Activated gamma-delta T cell treated with Interleukin-2 at 50 U/mL for 16 hours (primary cell): Measurements from ENCODE around the gene KIAA0040.
"Not testable (repeated sequence)": the region's sequence is repeated elsewhere in the genome, so short reads cannot be mapped to it uniquely, and the experiment has no call there.

Source experiments
- DNase-seq: peaks from one replicate; pipeline ENCODE4 v3.0.0-alpha.2; 2020

Gene KIAA0040

DNA sequence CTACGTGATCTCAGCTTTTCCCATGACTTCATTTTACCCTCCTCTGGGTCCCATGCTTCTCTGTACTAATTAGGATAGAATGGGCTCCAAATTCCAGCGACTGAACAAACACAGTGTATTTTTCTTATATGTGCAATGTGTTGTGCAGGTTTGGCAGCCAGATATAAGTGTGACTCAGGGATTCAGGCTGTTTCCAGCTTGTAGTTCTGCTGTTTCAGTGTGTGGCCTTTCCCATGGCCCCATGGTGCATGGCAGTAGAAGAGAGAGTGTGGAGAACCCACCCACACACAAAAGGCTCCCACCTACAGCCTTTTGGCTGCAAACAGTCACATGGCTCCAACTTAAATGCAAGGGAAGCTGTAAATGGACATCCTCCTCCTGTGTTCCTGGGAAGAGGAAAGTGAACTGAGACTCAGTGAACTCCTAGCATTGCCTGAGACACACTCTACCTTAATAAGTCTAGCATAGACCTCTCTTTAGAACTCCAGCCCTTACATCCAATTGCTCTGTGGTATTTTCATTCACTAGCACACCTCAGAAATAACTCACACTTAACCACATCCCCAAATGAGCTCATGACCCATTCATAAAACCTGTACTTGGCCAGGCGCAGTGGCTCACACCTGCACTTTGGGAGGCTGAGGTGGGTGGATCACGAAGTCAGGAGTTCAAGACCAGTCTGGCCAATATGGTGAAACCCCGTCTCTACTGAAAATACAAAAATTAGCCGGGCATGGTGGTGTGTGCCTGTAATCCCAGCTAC is 58.7 kb downstream of the KIAA0040 start:
- no peak for DNase-seq

GRCh38 chr1:175132436-175132835 is 60.1 kb downstream of the KIAA0040 start:
- no peak for DNase-seq

DNA sequence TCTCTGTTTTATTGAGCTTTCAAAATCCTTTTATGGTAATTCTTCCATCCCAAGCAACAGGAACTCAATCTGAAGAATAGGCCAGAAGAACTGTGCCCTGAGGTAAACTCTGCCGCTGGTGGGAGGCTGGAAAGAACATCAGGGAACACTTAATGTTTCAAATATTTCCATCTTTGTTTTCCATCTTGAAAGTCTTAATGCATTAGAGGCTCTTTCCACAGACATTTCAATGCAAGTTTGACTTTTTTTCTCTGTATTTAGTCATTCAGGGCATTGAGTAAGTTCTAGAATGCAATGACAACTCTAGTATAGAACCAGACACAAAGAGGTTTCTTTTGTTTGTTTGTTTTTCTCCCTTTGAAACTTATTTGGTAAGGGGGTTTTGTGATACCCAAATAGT is 61.5 kb downstream of the KIAA0040 start:
- no peak for DNase-seq

GRCh38 chr1:175130649-175131045 is 61.9 kb downstream of the KIAA0040 start:
- DNase-seq = no peak

DNA sequence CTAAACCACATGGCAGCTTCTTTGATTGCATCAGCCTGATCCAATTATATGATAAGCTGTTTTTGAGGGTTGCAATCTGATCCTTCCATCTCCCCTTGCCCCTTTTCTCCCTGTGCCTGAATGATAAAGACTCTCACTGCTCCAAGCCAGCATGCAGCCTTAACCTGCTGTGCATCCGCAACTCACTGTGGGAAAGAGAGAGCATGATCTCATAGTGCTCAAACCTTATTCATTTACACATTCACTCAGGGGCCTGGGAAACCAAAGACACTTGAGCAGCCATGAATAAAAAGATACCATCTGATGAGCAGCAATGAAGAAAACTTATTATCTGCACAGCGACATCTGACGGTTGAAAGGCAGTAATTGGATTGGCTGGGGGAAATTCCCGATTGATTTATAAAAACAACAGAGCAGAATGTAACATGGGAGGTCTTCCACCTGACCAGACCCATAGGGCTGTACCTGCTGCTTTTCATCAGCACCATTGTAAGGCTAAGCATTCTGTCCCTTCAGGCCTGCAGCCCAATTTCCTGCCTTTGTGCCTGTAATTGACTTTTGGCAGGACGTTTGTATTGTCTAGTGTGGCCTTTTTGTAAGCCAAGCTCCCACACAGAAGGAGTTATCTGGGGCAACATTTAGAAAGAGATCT is 62.5 kb downstream of the KIAA0040 start:
- no peak for DNase-seq

GRCh38 chr1:175129644-175129996 is 63.0 kb downstream of the KIAA0040 start:
- no peak for DNase-seq

GRCh38 chr1:175129182-175129581 is 63.4 kb downstream of the KIAA0040 start:
- no peak for DNase-seq

DNA sequence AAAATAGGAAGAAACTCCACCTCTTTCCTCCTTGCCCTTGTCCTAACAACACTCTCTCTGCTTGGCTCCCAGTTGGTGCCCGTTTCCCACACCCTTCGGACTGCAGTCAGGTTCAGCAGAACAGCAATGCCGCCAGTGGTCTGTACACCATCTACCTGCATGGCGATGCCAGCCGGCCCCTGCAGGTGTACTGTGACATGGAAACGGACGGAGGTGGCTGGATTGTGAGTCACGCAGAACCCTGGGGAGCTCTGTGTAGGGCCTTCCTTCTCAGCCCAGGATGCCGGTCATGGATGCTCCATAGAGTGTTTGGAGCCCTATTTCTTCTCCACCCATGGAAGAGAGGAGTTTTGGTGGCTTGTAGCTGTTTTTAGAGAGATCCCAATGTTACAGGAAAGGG is 64.1 kb downstream of the KIAA0040 start:
- no peak for DNase-seq

- DNase-seq = no peak
These were observed 65.0 kb downstream of the KIAA0040 start for GRCh38 chr1:175127565-175127964.

DNA sequence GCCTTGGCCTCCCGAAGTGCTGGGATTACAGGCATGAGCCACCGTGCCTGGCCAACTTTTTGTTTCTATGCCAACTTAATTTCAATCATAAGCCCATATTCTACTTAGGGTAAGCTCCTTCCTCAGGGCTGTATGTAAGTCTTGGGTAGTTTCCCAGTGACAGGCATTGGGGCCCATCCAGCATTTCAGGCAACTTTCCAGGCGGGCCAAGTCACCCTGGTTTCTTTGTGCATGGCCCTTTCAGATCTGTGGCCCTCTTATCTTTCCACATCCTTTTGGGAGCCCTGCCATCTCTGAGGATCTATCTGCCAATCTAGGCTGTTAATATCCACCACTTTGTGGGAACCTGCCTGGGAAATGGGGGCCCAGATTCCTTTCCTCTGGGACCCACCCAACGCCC is 66.2 kb downstream of the KIAA0040 start:
- no peak for DNase-seq

GRCh38 chr1:175124861-175125260 is 67.7 kb downstream of the KIAA0040 start:
- no peak for DNase-seq

- DNase-seq = no peak
These were observed 72.1 kb downstream of the KIAA0040 start for GRCh38 chr1:175120511-175120910.

- DNase-seq = no peak
These were observed 73.9 kb downstream of the KIAA0040 start for GRCh38 chr1:175118375-175119367.

DNA sequence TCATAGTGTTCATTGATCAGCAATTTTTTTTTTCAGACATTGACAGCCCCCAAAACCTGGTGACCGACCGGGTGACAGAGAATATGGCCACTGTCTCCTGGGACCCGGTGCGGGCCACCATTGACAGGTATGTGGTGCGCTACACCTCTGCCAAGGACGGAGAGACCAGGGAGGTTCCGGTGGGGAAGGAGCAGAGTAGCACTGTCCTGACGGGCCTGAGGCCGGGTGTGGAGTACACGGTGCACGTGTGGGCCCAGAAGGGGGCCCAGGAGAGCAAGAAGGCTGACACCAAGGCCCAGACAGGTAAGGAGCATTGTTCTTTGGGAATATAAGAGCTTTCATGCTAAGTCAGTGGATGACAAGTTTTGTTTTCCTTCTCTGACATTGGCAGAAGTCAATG is 75.7 kb downstream of the KIAA0040 start:
- no peak for DNase-seq

DNA sequence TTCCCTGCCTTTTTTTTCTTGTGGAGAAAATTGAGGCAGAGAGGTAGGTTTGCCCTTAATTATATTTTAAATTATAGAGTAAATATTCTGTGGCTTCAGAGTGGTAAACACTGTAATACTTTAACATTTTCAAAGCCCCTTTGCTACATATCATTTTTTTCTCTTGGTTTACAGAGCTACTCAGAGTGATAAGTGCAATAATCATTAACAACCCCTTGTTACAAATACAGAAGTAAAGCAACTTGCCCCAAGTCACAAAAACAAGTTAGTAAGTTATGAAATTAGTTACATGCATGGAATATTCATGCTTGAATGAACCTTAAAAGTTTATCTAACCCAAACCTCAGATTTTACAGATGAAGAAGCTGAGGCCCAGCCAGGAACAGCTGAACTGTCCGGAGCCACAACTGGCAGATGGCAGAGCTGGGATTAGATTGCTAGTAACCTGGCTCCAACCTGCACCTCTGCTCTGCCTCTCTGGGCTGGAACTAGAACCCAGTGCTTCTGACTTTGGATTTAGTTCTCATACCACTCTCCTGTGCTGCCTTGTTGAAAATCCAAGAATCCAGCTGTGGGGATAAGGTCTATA is 76.3 kb downstream of the KIAA0040 start:
- no peak for DNase-seq

- DNase-seq = no peak
These were observed 77.6 kb downstream of the KIAA0040 start for GRCh38 chr1:175114996-175115395.

GRCh38 chr1:175108331-175108820 is 84.2 kb downstream of the KIAA0040 start:
- not testable (repeated sequence) for DNase-seq
